OCI-LY7 (cell line): ENCODE data around the gene RNASE1.

Experiments used
- CTCF ChIP-seq: fragments of 200-600 bp; sonication (generic); conservative IDR thresholded peaks from 2 replicates; pipeline ENCODE4 v1.5.1; 2014; ENCODE audit warnings: mild to moderate bottlenecking, antibody characterized with exemption, low read length, moderate library complexity, mixed read lengths
- EZH2phosphoT487 ChIP-seq: fragments of 200-600 bp; sonication (generic); IDR thresholded peaks from 2 replicates; pipeline ENCODE4 v1.6.1; 2018; ENCODE audit warnings: low read depth, borderline replicate concordance, mild to moderate bottlenecking, mixed run types, antibody characterized with exemption, low read length, moderate library complexity, mixed read lengths

GRCh38 chr14:20807304-20808161 is 4.9 kb upstream of the RNASE1 start:
- TF ChIP-seq EZH2phosphoT487 (no peak), CTCF (no peak)
